GM18867 (cell line): ENCODE measurements around the gene HSD3B7.
"Not testable (repeated sequence)": the region's sequence is repeated elsewhere in the genome, so short reads cannot be mapped to it uniquely, and the experiment has no call there.

Experiments
- ATAC-seq: cut with Tn5 transposase; IDR thresholded peaks from one replicate; pipeline ENCODE4 v1.9.1; 2021; ENCODE audit warnings: mild to moderate bottlenecking, moderate library complexity; ENCODE audit not compliant: unreplicated experiment

The HSD3B7 gene

GRCh38 chr16:30998852-30999761 is 14.1 kb downstream of the HSD3B7 start:
- no peak for ATAC-seq

GRCh38 chr16:31000671-31001382 is 15.8 kb downstream of the HSD3B7 start:
- no peak for ATAC-seq

- ATAC-seq: no peak
Observed at GRCh38 chr16:31001507-31002249, 16.7 kb downstream of the HSD3B7 start.

DNA sequence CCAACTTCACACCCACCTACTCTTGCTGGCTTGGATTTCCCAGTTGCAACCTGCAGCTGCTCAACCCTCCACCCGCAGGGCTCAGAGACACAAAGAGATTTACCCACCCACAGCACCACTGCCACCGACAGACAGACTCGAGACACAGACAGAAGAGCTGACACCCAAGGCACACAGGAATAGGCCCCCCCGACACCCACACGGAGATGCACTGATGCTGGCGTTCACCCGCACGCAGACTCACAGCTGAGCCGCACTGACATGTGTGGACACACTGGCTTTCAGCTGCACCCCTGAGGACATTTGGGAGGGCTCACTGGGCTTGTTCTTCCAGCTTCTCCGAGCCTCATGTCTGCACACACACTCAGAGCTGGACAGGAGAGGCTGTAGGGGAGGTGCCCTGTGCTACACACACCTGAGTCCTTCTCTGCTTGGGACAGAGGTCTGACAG is 17.3 kb downstream of the HSD3B7 start:
- ATAC-seq: no peak

DNA sequence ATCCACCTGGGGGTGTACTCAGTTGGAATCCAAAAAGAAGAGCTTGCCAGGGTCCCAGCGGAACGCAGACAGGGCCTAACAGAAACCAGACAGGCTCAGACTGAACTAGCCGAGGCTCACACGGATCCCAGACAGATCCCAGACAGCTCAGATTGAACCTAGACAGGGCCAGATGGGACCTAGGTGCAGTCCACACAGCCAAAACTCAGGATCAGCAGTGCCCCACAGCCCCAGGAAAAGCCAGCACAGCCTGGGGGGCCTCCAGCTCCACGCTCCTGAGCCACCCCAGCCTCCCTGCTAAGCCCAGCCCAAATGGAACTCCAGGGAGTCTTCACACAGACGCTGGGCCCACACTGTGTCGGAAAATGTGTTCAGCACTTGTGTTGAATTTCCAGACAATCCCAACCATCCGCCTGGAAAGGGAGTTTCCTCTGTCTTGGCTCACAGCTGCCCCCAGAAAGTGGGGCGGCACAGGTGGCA is 17.9 kb downstream of the HSD3B7 start:
- ATAC-seq: no peak

GRCh38 chr16:31003744-31004143 is 18.7 kb downstream of the HSD3B7 start:
- ATAC-seq: no peak

DNA sequence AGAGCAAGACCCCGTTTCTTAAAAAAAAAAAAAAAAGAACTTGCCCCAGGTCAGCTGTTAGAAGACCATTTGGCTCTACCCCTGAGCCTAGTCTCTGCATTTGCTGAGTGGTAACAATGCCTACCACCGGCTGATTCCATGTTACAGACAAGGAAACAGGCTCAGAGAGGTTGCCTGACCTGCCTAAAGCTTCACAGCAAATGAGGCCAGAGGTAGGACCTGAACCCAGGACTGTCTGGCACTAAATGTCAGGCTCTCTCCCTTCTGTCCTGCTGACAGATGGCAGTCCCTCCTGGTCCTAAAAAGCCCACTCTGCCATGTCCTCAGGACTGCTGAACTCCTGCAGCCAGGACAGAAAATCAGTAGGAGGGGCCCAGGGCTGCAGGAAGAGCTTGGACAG is 19.7 kb downstream of the HSD3B7 start:
- no peak for ATAC-seq

DNA sequence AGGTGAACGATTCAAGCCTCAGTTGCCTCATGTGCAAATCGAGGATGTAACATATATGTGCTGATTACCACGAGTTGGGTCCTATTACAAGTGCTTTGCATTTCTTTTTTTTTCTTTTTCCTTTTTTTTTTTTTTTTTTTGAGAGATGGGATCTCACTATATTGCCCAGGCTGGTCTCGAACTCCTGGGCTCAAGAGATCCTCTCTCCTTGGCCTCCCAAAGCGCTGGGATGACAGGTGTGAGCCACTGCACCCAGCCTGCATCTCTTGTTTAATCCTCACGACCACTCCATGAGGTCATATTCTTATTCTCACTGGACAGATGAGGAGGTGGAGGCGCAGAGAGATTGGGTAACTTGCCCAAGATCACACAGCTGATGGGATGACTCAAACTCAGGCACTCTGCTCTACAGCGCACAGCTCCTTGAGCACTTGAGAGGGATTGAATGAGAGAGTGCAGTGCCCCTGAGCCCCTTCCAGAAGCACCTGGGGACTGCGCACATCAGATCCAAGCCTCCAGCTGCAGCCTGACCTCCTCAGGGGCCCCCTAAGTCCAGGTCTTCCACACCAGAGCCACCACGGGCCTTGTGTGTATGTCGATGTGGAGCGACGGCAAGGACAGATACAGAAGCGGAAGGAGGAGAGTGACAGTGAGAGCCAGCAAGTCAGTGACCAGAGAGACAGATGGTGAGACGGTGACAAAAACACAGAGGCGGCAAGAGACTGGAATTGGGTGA is 20.5 kb downstream of the HSD3B7 start:
- ATAC-seq: no peak

DNA sequence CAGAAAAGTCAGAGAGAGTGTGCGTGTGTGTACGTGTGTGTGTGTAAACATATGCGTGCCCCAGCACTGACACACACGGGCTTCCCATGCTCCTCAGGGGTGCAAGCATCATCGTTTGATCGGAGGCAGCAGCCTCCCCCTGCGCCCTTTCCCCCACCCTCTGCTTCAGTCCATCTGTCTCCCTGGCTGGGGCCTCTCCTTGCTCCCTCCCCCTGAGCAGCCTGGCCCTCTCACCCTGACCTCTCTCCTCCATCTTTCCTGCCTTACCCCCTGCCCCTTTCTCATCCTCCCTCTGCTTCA is 21.0 kb downstream of the HSD3B7 start:
- no peak for ATAC-seq

GRCh38 chr16:31006589-31006988 is 21.6 kb downstream of the HSD3B7 start:
- ATAC-seq: no peak

- no peak for ATAC-seq
Observed at GRCh38 chr16:31007684-31008083, 22.7 kb downstream of the HSD3B7 start.

GRCh38 chr16:31008149-31008548 is 23.1 kb downstream of the HSD3B7 start:
- no peak for ATAC-seq

GRCh38 chr16:31008551-31008950 is 23.5 kb downstream of the HSD3B7 start:
- no peak for ATAC-seq

DNA sequence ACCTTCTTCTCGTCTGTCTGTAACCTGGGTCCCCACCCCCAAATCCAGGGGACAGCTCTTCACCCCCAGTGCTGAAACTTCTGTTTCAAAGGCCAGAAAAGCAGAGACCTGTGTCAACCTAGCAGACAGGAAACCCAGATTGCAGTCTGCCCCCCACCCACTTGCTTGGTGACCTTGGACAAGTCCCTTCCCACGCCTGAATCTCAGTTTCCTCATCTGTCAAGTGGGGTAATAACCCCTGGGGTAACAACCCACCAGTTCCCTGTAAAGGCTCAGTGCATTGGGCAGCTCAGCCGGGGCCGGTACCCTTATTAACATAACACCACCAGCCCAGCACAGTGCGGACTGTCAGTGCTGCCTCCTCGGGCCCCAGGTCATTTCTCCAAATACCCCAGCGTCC is 24.1 kb downstream of the HSD3B7 start:
- no peak for ATAC-seq

- ATAC-seq: no peak
Observed at GRCh38 chr16:31009894-31010584, 25.0 kb downstream of the HSD3B7 start.

DNA sequence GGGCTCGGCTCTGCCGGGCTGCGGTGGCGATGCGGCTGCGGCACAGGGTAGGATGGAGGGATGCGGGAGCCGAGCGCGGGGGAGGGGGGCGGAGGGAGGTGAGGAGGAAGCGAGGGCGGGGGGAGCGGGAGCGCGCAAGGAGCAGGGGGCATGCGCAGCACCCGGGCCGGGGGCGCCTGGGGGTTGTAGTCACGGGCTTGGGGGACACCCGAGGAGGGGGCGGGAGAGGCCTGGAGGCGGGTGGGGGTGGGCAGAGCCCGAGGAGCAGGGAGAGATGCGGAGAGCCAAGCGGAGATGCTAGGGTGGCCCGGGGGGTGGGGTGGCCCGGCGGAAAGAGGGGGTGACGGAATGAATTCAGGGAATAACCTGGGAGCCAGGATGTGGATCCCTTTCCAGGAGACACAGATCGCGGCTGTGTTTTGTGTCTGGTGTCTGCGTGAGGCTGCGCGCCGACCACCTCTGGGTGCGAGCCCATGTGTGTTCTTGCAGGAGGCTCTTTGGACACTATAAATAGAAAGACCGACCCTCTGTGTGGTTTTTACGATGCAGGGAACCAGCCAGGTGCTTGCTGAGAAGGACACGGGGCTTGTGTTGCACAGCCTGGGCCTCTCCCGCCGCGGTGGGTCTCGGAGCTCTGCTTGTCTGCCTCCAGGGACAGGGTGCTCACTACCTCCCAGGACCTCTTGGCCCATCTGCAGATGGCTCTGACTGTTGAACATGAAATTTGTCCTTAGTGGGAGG is 25.7 kb downstream of the HSD3B7 start, which contains the start of gene STX1B:
TSS of gene STX1B (minus strand) at position 54 of the 741 bp plus-strand sequence. CDS start 242 bp downstream, outside the sequence.
- ATAC-seq: no peak

DNA sequence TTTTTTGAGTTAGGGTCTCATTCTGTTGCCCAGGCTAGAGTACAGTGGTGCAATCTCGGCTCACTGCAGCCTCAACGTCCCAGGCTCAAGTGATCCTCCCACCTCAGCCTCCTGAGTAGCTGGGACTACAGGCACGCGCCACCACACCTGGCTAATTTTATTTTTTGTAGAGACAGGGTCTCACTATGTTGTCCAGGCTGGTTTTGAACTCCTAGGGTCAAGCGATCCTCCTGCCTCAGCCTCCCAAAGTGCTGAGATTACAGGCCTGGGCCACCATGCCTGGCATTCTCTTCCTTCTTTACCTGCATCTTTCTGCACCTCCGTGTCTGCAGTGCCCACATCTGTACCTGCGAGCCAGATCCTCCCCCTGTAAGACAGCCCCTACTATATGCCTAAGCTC is 26.8 kb downstream of the HSD3B7 start:
- not testable (repeated sequence) for ATAC-seq

GRCh38 chr16:31013292-31013691 is 28.3 kb downstream of the HSD3B7 start:
- ATAC-seq: not testable (repeated sequence)

GRCh38 chr16:31016018-31016417 is 31.0 kb downstream of the HSD3B7 start:
- ATAC-seq: no peak
